ENCODE results near the gene CACNG4. TPM values are rescaled to one million over a fixed set of nuclear protein-coding genes. Genes with fewer than 3 reads are reported as not detected.

The CACNG4 gene
- total RNA-seq, 2 donors from 2014 or later = not detected

DNA sequence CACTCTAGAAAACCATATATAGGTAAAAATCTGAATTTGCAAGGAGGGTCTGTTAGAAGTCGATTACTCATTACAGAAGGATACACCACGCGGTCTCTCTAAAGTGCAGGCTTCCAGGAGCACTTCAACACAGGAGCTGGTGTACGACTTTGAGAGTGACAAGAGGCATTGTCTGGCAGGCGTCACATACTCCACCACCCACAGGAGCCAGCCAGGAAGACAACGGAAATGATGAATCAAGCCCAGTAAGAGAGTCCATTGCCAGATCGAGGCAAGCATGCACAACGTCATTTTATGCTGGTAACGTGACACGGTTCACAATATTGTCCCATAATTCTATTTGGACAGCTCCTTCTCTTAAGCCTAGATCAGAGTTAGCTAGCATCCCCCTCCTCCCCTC is 15.0 kb upstream of the CACNG4 start:
- Mint-ChIP-seq H3K9me3 (no peaks in the 10 kb centered on the region), H3K36me3 (no peaks in the 10 kb centered on the region), H3K4me1 (ENCODE audit: low read depth in 2 of 2) (no peaks in the 10 kb centered on the region), H3K27ac (no peak overlapping the region), H3K27me3 (peaks cover 35 to 45% of the 10 kb centered on the region in 2 donors), H3K4me3 (no peak overlapping the region)
- ATAC-seq (no peak), DNase-seq (ENCODE audit: low spot score) (no peak)

DNA sequence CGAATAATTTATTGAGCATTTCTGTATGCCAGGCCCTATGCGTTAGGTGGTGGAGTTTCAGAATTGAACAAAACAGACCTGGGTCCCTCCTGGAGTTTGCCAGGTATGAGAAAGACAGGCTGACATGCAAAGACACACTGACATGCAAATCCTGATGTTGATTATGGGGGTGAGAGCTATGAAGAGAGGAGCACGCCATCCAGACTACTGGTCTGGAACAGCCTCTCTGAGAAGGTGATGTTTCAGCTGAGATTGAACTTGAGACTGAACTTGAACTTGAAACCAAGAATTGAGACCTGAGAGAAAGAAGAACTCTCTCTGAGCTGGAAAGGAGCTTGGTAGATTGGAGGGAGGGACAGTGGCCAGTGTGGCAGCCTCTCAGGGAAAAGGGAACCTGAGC is 14.2 kb upstream of the CACNG4 start:
- H3K36me3 Mint-ChIP-seq = no peaks in the 10 kb centered on the region
- H3K4me3 Mint-ChIP-seq = no peak overlapping the region
- peaks cover 29 to 39% of the 10 kb centered on the region in 2 donors for H3K27me3 Mint-ChIP-seq
- no peaks in the 10 kb centered on the region for H3K9me3 Mint-ChIP-seq
- no peak overlapping the region for H3K27ac Mint-ChIP-seq
- no peak for DNase-seq (ENCODE audit: low spot score)
- no peak for ATAC-seq
- H3K4me1 Mint-ChIP-seq (ENCODE audit: low read depth in 2 of 2) = no peaks in the 10 kb centered on the region

DNA sequence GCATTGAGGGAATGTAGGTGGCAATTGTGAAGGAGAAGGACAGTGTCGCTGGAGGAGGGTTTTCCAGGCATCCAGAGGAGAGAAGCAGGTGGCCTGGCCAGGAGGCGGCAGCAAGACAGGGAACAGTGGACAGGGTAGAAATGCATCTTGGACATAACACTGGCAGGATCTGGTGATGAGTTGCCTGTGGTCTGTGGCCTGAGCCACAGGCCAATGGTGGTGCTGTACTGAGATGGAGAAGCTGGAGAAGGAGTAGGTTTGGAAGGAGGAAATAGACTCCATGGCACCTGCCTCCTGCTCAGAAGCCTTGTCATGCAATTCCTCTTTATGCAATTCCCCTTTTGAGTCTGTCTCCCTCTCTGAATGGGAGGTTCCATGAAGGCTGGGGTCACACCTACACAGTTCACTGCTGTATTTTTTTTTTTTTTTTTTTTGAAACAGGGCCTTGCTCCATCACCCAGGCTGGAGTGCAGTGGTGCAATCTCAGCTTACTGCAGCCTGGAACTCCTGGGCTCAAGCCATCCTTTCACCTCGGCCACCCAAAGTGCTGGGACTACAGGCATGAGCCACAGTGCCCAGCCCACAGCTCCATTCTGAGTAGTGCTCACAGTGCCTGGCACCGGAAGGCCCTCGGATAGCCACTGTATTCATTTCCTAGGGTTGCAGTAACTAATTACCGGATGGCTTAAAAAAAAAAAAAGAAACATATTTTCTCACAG is 13.5 kb upstream of the CACNG4 start:
- Mint-ChIP-seq H3K4me3 (no peak overlapping the region), H3K36me3 (no peaks in the 10 kb centered on the region), H3K27ac (no peak overlapping the region), H3K27me3 (peaks cover 25 to 33% of the 10 kb centered on the region in 2 donors), H3K9me3 (no peaks in the 10 kb centered on the region), H3K4me1 (ENCODE audit: low read depth in 2 of 2) (no peaks in the 10 kb centered on the region)
- DNase-seq (ENCODE audit: low spot score) (no peak), ATAC-seq (no peak)

DNA sequence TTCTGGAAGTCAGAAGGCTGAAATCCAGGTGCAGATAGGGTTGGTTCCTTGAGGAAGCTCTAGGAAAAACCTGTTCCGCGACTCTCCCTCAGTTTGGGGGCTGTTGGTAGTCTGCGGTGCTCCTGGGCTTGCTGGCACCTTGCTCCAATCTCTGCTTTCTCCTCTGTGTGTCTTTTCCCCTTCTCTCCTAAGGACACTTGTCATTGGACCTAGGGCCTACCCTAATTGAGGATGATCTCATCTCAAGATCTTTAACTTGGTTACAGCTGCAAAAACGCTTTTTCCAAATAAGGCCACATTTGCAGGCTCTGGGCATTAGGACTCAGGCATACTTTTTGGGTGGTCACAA is 12.9 kb upstream of the CACNG4 start:
- DNase-seq (ENCODE audit: low spot score) = no peak
- Mint-ChIP-seq H3K27ac (no peak overlapping the region), H3K4me3 (no peak overlapping the region), H3K4me1 (ENCODE audit: low read depth in 2 of 2) (no peaks in the 10 kb centered on the region), H3K36me3 (no peaks in the 10 kb centered on the region), H3K9me3 (no peaks in the 10 kb centered on the region), H3K27me3 (peaks cover 20 to 28% of the 10 kb centered on the region in 2 donors)
- no peak for ATAC-seq

DNA sequence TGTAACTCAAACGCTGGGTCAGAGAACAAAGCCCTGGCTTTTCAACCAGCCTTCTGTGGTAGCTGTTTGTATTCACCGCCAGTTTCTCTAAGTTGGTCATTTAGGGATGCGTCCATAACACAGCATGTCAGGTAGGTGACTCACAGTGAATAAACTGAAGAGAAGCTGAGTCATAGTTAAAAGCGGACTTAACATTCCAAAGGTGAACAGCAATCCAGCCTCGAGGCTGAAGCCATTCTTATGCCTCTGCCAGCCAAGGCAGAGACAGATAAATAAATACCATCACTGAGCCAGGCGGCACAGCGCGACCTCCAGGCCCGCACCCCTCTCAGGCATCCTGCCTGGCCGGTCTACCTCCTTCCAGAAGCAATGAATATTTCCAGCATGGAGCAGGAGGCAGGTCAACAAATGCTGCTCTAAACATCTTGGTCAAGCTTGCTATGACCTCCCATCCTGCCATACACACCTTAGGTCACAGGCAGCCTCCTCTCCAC is 12.4 kb upstream of the CACNG4 start:
- Mint-ChIP-seq H3K4me3 (no peak overlapping the region), H3K27me3 (peaks cover 16 to 24% of the 10 kb centered on the region in 2 donors), H3K36me3 (no peaks in the 10 kb centered on the region), H3K4me1 (ENCODE audit: low read depth in 2 of 2) (no peaks in the 10 kb centered on the region), H3K27ac (no peak overlapping the region), H3K9me3 (no peaks in the 10 kb centered on the region)
- ATAC-seq (no peak), DNase-seq (ENCODE audit: low spot score) (no peak)

DNA sequence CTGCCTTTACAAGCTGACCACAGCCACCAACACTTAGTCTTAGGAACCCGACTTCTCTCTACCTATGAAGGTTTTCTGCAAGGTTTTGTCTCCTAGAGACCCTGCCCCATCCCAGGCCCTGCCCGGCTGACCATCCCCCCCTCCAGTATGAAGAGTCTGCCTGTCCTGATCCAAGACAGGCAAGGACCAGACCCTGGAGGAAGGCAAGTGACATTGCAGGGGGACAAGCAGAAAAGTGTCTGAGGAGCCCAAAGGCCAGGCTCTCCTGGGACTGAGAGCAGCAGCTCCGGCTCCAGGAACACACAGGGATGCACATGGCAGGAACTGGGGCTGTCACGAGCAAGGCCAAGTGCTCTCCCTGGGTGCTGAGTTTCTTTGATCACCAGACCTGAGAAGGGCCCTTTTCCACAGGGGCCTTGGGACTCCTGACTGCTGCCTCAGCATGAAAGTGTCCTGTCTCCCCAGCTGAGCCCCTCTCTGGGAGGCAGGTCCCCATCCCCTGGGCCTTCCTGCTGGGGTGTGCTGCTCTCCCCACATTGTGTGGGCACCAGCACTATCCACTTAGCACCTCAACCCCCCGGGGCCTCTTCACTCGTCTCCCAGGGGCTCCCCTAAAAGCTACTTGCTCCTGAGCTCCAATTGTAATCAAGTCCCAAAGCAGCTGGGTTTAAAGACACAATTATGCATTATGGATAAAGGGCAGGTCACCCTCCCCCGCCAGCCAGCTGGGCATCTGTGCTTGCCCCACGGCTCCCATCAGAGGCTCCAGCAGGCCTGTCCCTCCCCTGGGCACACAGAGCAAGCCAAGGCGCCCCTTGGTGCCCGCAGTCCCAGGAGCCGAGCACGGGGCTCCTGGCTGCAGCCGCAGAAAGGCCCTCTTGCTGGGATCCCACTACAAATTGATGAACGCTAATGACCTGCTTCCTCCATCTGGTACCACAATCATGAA is 11.6 kb upstream of the CACNG4 start:
- Mint-ChIP-seq H3K9me3 (no peaks in the 10 kb centered on the region), H3K27ac (no peak overlapping the region), H3K4me3 (no peak overlapping the region), H3K36me3 (no peaks in the 10 kb centered on the region), H3K27me3 (peaks cover 16 to 24% of the 10 kb centered on the region in 2 donors), H3K4me1 (ENCODE audit: low read depth in 2 of 2) (no peaks in the 10 kb centered on the region)
- ATAC-seq (no peak), DNase-seq (ENCODE audit: low spot score) (no peak)

DNA sequence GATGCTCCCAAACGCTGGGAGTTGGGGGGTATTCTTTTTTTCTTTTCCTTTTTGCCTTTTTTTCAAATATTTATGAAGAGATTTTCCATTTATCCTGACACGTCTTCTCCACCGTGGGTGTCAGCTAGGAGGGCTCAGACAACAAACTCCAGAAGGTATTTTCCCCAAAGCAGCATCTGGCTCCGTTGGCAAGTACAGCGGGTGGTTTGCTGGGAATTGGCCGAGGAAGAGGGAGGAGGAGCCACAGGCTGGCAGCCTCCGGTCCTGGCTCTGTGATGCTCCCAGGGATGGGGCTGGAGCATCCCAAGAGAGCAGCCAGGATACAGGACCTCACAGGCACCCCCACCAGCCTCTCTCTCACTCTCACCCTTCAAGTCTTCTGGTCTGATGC is 10.9 kb upstream of the CACNG4 start:
- no peak for DNase-seq (ENCODE audit: low spot score)
- no peaks in the 10 kb centered on the region for H3K9me3 Mint-ChIP-seq
- H3K27ac Mint-ChIP-seq = no peak overlapping the region
- H3K36me3 Mint-ChIP-seq = no peaks in the 10 kb centered on the region
- no peak overlapping the region for H3K4me3 Mint-ChIP-seq
- H3K27me3 Mint-ChIP-seq = peaks cover 13 to 21% of the 10 kb centered on the region in 2 donors
- H3K4me1 Mint-ChIP-seq (ENCODE audit: low read depth in 2 of 2) = no peaks in the 10 kb centered on the region
- no peak for ATAC-seq

DNA sequence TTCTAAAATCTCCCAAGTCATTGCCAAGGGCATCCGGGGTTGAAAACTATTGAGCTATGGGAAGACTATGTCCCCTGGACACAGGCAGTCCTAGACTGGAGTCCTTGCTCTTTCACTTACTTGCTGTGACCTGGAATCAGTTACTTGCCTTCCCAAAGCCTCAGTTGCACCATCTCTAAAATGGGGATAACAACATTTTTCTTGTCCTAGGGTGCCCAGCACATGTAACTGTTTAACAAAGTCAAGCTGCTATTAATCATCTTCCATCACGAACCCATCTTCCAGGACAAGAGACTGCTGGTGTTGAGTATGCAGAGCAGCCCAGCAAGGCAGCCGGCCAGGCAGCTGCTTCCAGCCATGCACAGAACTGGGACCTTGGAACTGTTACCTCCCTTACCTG is 9.9 kb upstream of the CACNG4 start:
- no peak overlapping the region for H3K27ac Mint-ChIP-seq
- H3K4me3 Mint-ChIP-seq = no peak overlapping the region
- H3K27me3 Mint-ChIP-seq = peaks cover 10 to 11% of the 10 kb centered on the region in 2 donors
- H3K9me3 Mint-ChIP-seq = no peaks in the 10 kb centered on the region
- DNase-seq (ENCODE audit: low spot score) (no peak), ATAC-seq (no peak)
- H3K36me3 Mint-ChIP-seq = no peaks in the 10 kb centered on the region
- no peaks in the 10 kb centered on the region for H3K4me1 Mint-ChIP-seq (ENCODE audit: low read depth in 2 of 2)

DNA sequence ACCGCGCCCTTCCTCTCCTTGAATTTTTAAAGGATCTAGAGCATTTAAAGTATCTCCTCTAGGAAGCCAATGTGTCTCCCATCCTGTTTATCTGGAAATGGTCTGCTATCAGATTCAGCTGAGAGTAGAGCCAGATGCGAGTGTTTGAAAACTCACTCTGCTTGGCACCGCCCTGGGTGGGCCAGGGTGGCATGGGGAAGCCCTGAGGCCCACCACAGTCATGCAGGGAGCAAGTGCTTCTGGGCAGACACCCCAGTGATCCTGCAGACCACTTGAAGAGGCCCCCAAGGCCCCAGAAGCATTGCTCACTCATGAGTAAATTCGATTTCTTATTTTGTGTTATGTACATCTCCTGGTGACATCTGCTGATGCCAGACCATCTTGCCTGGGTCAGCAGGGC is 8.7 kb upstream of the CACNG4 start:
- Mint-ChIP-seq H3K4me3 (no peak overlapping the region), H3K27me3 (peaks cover 0 to 5% of the 10 kb centered on the region in 2 donors), H3K27ac (no peak overlapping the region), H3K36me3 (no peaks in the 10 kb centered on the region), H3K4me1 (ENCODE audit: low read depth in 2 of 2) (no peaks in the 10 kb centered on the region), H3K9me3 (no peaks in the 10 kb centered on the region)
- no peak for DNase-seq (ENCODE audit: low spot score)
- no peak for ATAC-seq

DNA sequence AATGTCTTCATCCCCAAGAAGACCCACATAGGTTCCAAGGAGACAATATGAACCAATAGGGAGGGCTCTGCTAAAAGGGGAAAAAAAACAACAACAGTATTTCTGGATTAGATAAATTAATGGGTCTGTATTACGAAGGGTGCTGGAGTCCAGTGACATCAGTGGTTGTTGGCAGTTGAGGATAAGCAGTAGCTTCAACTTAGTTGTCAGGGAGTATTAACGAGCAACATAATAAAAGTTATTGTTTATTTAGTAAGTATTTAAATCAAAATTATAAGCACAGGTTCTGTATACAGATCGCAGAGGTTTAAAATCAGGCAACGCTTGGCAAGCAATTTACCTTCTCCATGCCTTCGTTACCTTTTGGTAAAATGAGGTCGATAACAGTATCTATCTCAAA is 7.6 kb upstream of the CACNG4 start:
- Mint-ChIP-seq H3K4me3 (no peak overlapping the region), H3K27me3 (peaks cover 0 to 5% of the 10 kb centered on the region in 2 donors), H3K36me3 (no peaks in the 10 kb centered on the region), H3K9me3 (no peaks in the 10 kb centered on the region), H3K4me1 (ENCODE audit: low read depth in 2 of 2) (no peaks in the 10 kb centered on the region), H3K27ac (no peak overlapping the region)
- DNase-seq (ENCODE audit: low spot score) (no peak), ATAC-seq (no peak)

DNA sequence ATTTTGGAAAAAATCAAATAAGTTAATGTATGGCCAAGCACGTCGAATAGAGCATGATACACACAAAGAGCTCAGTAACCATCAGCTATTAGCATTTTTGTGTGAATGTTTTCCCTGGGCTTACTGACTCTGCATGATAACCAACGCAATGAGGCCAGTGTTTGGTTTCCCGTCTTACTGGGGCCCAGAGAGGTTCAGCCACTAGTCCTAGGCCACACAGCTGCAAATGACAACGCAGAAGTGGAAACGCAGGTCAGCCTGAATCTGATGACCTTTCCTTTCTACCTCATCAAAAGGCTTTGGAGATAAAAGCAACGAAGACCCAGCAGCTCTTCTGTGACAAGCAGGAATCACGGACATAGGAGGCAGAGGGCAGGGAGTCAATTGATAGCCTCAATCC is 7.2 kb upstream of the CACNG4 start:
- Mint-ChIP-seq H3K4me3 (no peak overlapping the region), H3K27me3 (peaks cover 4 to 9% of the 10 kb centered on the region in 2 donors), H3K9me3 (no peaks in the 10 kb centered on the region), H3K4me1 (ENCODE audit: low read depth in 2 of 2) (no peaks in the 10 kb centered on the region), H3K27ac (no peak overlapping the region), H3K36me3 (no peaks in the 10 kb centered on the region)
- no peak for ATAC-seq
- DNase-seq (ENCODE audit: low spot score) = no peak

DNA sequence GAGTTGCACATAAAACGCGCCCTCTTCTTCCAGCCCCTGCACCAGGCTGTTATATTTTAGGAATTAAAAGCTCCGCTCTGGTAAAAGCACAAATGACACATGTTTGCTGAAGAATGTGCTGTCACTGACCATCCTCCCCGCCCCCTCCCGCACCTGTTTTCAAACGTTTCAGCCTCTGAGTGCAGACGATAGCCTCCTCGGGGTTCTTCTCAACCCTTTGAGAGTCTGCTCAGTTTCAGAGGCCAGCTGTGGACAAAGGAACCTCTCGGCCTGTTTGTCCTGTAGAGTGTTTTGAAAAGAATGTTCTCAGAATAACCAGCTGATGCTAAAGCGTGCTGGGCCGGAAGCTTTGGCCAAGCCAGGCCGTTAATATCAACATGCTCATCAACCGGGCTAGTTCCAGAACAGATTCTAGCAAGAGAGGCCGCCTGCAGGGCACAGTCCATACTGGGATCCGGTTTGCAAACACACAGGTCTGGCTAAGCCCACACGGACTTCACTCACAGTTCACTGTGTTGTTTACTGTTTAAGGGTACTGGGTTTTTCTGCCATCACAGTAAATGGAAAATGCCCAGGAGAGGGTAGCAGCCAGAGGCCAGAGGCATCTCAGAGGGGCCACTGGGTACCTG is 6.4 kb upstream of the CACNG4 start:
- ATAC-seq = no peak
- no peaks in the 10 kb centered on the region for H3K36me3 Mint-ChIP-seq
- no peaks in the 10 kb centered on the region for H3K4me1 Mint-ChIP-seq (ENCODE audit: low read depth in 2 of 2)
- no peak overlapping the region for H3K27ac Mint-ChIP-seq
- H3K9me3 Mint-ChIP-seq = no peaks in the 10 kb centered on the region
- H3K4me3 Mint-ChIP-seq = no peak overlapping the region
- peaks cover 11 to 16% of the 10 kb centered on the region in 2 donors for H3K27me3 Mint-ChIP-seq
- no peak for DNase-seq (ENCODE audit: low spot score)

DNA sequence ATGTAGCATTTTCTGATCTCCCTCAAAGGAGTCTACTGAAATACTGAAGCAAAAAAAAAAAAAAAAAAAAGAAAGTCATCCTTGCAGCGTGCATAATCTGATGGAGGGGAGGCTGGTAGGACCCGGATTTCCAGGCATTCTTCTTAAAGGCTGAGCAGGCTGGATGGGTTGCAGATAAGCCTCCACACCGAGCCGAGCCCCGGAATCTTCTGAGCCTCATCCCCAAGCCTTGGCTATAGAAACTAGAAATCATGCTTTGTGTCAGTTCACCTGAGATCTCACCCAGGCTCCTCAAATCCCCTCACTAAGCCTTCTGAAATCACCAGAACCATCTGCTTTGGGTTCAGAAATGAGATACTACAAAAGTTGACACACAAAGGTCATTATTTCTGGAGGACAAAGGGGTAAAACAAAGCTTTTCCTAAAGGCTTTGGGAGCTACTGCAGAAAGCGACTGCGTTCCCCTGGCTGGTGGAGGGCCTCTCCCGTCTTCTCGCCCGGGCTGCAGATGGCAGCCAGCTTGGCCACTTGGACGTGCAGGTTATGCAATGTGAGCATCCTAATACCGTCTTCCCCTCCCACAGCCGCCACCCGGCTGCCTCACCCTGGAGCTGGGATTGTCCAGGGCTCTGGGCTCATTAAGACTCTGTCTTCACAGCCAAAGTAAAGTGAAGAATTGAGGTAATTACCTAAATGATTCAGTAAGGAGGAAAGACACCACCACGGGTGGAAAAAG is 4.7 kb upstream of the CACNG4 start:
- no peak for DNase-seq (ENCODE audit: low spot score)
- Mint-ChIP-seq H3K27ac (no peak overlapping the region), H3K4me1 (ENCODE audit: low read depth in 2 of 2) (no peaks in the 10 kb centered on the region), H3K9me3 (no peaks in the 10 kb centered on the region), H3K36me3 (no peaks in the 10 kb centered on the region), H3K4me3 (no peak overlapping the region), H3K27me3 (peaks cover 21 to 27% of the 10 kb centered on the region in 2 donors)
- ATAC-seq = no peak

All from natural killer cell treated with Interleukin-12 subunit alpha and Interleukin-12 subunit beta and Interleukin-15 and Interleukin-18, amount 100 ng/mL, for 72 hours (primary cell).